GM18517 (cell line): ENCODE measurements around the gene IRF9.
"Not testable (repeated sequence)": the region's sequence is repeated elsewhere in the genome, so short reads cannot be mapped to it uniquely, and the experiment has no call there.

Source experiments
- ATAC-seq: cut with Tn5 transposase; IDR thresholded peaks from one replicate; pipeline ENCODE4 v1.9.1; 2021; ENCODE audit warnings: mild to moderate bottlenecking, moderate library complexity; ENCODE audit not compliant: unreplicated experiment

The IRF9 gene

DNA sequence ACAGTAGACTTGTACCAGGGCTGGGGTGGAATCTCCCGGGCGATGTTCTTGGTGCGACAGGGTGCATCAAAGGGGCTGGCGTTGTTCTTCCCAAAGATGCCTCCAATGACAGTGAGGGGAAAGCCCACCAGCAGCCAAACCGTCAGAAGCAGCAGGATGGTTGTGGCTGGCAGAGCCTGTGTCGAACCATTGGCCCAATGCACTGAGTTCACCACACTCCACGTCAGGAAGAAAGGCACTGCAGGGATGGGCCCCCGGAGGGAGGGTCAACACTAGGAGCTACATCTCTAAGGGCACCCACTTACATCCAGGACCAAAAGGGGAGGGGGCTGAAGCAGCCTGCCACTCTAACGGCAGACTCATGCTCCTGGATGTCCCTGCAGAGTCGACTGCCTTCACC is 29.4 kb downstream of the IRF9 start:
- ATAC-seq: no peak

DNA sequence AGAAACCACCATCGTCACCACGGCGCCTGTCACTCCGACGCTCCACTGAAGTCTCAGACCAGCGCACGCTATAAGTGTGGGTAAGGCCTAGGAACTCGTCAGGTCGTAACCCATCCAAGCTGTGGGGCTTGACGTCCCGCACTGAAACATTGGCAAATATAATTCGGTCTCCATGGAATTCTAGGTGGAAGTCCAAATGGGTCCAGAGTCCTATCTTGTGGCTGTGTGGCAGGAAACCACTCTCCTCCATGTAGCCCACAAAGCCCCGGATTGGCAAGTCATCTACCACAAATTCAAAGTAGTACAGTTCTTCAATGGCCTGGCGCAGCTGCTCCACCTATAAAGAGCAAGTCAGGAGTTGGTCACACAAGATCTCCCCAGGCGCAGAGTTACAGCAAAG is 31.9 kb downstream of the IRF9 start:
- ATAC-seq: no peak

- no peak for ATAC-seq
Observed at GRCh38 chr14:24194186-24194872, 33.3 kb downstream of the IRF9 start.

- no peak for ATAC-seq
Observed at GRCh38 chr14:24194873-24195185, 33.8 kb downstream of the IRF9 start.

GRCh38 chr14:24195186-24196070 is 34.4 kb downstream of the IRF9 start, which contains the start of gene TM9SF1:
Gene TM9SF1, minus strand, starts transcription at chr14:24195441. Its CDS starts 422 bp downstream, at chr14:24195019.
- peak; percentile 76 for ATAC-seq

DNA sequence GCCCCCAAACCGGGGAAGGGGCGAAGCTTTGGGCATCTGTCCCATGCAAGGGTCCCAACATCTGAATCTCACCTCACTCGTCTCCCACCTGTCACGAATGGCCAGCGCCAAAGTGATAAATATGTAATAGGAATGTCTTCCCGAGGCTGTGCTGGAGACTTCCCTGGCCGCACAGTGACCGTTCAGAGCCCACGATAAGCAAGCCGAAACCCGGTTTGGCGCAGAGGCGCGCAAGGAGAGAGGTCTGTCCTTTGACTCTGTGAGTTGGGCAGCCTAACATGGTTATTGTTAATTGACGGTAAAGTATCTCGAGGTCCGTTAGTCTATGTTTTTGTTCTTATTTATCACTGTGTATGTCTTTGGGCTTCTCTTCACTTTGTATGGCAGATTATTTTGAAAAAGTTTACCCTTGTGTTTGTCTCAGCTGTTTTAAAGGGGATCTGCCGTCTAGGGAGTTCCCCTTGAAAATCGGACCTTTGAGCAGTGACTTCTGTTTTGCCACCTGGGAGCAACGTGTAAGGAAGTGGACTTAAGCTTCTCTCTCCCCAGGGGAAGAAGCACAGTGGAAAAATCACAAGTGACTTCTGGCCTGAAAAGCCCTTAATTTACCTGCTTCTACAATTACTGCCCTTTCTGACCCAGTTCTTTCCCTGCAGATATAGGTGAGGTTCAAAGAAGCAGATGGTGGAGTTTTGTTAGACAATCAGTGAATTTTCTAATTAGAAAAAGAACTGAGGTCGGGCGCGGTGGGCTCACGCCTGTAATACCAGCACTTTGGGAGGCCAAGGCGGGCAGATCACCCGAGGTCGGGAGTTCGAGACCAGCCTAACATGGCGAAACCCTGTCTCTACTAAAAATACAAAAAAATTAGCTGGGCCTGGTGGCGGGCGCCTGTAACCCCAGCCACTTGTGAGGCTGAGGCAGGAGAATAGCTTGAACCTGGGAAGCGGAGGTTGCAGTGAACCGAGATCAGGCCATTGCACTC is 35.3 kb downstream of the IRF9 start:
- ATAC-seq: peak; percentile 26

- no peak for ATAC-seq
Observed at GRCh38 chr14:24197056-24197450, 36.0 kb downstream of the IRF9 start.

GRCh38 chr14:24198814-24199524 is 37.9 kb downstream of the IRF9 start:
- no peak for ATAC-seq

- ATAC-seq: not testable (repeated sequence)
Observed at GRCh38 chr14:24202538-24202937, 41.5 kb downstream of the IRF9 start.

- ATAC-seq: not testable (repeated sequence)
Observed at GRCh38 chr14:24203249-24203886, 42.3 kb downstream of the IRF9 start.

GRCh38 chr14:24204163-24205146 is 43.4 kb downstream of the IRF9 start:
- no peak for ATAC-seq

- ATAC-seq: no peak
Observed at GRCh38 chr14:24206260-24207103, 45.4 kb downstream of the IRF9 start.

- ATAC-seq: no peak
Observed at GRCh38 chr14:24207104-24207551, 46.1 kb downstream of the IRF9 start.

DNA sequence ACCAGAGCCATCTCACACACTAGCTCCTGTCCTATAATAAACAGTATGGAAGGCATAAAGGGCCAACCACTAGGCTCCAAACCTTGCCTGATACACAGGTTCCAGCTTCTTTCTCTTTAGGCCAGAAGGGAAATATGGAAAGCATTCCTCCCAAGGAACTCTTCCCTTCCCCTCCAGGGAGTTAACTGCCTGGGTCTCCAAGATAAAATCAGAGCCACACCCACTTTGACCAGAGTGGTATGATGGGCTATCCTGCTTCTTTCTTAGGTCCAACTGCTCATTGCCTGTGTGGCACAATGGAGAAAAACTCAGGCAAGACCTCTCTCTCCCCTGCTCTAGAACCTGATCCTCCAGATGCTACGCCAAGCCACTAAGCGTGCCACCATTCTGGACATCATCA is 46.6 kb downstream of the IRF9 start:
- ATAC-seq: no peak

DNA sequence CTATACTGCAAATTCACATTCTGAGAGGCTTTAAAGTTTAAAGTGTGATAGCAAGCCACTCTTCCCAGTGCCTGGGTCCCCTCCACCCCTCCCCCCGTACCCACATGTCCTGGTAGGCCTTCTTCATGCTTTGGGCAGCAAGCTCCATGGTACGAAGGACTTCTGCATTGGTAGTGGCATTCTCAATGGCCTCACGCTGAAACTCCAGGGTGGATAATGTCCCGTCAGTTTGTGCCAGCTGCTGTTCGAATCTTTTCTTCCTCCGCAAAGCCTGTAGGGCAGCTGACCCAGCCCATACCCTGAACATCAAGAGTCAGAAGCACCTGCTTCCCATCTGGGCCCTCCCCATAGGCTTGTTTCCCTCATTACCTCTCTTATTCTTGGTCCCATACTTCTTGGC is 50.2 kb downstream of the IRF9 start:
- ATAC-seq: no peak

DNA sequence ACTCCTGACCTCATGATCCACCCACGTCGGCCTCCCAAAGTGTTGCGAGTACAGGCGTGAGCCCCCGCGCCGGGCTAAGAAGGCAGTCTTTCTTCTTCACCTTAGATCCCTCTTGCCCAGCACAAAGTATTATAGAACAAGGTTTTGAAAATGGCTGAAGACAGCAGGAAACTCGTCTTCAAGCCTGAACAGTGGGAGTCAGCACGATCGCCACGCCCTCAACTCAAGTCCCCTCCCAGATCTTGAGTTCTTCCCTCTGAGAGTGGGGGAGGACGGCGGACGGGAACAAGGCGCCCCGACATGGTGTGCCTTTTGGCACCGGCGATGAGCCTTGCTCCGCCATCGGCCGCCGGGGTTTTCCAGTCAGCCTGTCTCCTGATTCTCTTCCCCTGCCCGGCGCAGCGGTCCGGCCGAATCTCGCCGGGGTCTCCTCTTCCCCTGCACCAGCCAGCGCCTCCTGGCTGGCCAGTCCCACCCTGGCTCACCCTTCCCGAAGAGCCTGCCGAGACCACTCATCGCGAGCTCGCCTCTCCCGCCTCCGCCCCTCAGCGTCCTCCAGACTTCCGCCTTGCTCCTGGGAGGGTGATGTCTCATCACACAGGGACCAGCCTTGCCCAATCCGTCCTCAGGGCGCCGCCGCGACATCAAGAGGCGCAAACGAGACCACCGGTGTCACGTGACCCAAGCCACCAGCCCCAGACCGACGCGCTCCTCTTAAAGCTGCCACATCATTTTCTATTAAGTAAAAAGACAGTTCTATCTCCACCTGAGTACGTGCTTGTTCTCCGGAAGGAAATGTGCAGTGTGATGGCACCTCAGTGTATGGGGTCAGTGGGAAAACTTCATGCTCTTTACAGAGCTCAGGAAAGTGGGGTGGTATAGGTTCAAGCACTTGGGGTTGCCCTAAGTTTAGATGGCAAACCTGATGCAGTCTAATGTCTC is 52.1 kb downstream of the IRF9 start, which contains the start of gene CHMP4A:
CHMP4A (minus strand) TSS at position 565 of the 942 bp plus-strand sequence; CDS start at position 516, 49 bp downstream.
- peak; percentile 79 for ATAC-seq
